Bronchial epithelial cell (primary cell): Measurements from ENCODE around the gene CTAGE1. TPM values are rescaled to one million over a fixed set of nuclear protein-coding genes. Genes with fewer than 3 reads are reported as not detected.
"Not testable (repeated sequence)": the region's sequence is repeated elsewhere in the genome, so short reads cannot be mapped to it uniquely, and the experiment has no call there.

ENCODE experiments used
- DNase-seq: peaks from one replicate; pipeline ENCODE4 v3.0.0-alpha.2; 2010; ENCODE audit warnings: low read depth
- FAIRE-seq: peaks from 2 replicates; lab custom pipeline; 2011; peaks lifted over from hg19 to GRCh38; lab: Jason Lieb, UNC
- H3K27me3 ChIP-seq: 2 replicates; pipeline ENCODE4 v1.5.1; 2011; ENCODE audit warnings: low read length; ENCODE audit not compliant: control insufficient read depth, insufficient read depth
- H3K36me3 ChIP-seq: 2 replicates; pipeline ENCODE4 v1.5.1; 2011; ENCODE audit warnings: low read length; ENCODE audit not compliant: control insufficient read depth, insufficient read depth
- H3K4me3 ChIP-seq: 2 replicates; pipeline ENCODE4 v1.5.1; 2011; ENCODE audit warnings: mild to moderate bottlenecking, low read depth, low read length, control low read depth
- CTCF ChIP-seq: IDR thresholded peaks from 2 replicates; pipeline ENCODE4 v1.5.1; 2011; ENCODE audit warnings: mild to moderate bottlenecking, moderate library complexity, low read length, control low read depth, inconsistent platforms; ENCODE audit not compliant: insufficient read depth, severe bottlenecking
- total RNA-seq: library from RNA; depleted of rRNA; stranded (reverse); fragments of >200 nt; gene quantifications from 2 replicates; pipeline ENCODE4 v1.2.1, GENCODE V29; 2014

CTAGE1 gene
- total RNA-seq, 1 donor from 2014 or later, result not detected

DNA sequence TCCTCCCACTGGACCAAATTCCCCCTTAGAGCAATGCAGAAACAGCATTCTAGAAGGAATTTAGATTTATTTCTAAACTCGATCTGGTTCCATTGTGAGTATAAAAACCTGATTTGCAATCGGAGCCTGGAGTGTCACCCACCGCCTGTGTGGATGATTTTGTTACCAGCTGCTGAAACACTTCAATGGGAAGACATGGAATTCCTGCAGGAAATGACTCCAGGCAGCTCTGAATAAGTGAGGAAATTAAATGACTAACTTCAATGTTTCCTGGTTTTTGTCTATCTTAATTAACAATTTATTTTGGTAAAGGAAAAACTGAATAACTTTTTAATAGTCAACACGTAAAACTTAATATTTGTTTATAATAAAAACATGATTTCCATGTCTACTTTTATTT, 19.3 kb downstream of the CTAGE1 start:
- TF ChIP-seq CTCF, result no peak
- DNase-seq (peak; percentile 22), FAIRE-seq (no peak)
- Histone ChIP-seq H3K4me3 (no peak overlapping the region), H3K27me3 (no peaks in the 10 kb centered on the region), H3K36me3 (no peaks in the 10 kb centered on the region)

DNA sequence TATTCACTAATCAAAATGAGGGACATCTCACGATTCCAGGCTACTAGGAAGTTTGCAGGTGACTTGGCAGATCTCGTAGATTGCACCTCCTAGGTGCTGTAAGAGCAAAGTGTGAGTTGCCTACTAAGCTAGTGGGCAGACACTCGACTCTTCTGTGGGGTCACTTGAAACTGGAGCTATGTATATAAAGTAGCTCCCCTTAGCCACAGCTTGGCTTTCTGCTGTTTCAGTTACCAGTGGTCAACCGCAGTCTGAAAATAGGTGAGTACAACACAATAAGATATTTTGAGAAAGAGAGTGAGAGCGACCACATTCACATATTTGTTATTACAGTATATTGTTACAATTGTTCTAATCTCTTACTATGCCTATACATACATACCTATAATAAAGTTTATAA, 23.3 kb downstream of the CTAGE1 start:
- no peak for FAIRE-seq
- no peaks in the 10 kb centered on the region for H3K27me3 ChIP-seq

DNA sequence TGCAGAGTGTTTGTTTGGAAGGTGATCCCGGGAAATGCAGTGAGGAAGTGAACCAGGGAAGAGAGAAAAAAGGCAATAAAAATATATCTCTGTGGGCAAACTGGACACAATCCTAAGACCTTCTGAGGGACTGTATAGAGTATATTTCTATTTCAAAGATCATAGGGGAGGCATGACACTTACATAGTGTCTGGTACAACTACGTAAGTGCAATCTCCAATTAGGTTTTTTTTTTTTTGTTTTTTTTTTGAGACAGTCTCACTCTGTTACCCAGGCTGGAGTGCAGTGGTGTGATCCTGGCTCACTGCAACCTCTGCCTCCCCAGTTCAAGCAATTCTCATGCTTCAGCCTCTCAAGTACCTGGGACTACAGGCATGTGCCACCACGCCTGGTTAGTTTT, 24.6 kb downstream of the CTAGE1 start:
- H3K27me3 ChIP-seq, FAIRE-seq, DNase-seq: not testable (repeated sequence)

More for the DNA sequence above, 23.3 kb downstream of the CTAGE1 start:
- Histone ChIP-seq H3K4me3 (no peak overlapping the region), H3K36me3 (no peaks in the 10 kb centered on the region)
- TF ChIP-seq CTCF, result no peak
- no peak for DNase-seq

DNA sequence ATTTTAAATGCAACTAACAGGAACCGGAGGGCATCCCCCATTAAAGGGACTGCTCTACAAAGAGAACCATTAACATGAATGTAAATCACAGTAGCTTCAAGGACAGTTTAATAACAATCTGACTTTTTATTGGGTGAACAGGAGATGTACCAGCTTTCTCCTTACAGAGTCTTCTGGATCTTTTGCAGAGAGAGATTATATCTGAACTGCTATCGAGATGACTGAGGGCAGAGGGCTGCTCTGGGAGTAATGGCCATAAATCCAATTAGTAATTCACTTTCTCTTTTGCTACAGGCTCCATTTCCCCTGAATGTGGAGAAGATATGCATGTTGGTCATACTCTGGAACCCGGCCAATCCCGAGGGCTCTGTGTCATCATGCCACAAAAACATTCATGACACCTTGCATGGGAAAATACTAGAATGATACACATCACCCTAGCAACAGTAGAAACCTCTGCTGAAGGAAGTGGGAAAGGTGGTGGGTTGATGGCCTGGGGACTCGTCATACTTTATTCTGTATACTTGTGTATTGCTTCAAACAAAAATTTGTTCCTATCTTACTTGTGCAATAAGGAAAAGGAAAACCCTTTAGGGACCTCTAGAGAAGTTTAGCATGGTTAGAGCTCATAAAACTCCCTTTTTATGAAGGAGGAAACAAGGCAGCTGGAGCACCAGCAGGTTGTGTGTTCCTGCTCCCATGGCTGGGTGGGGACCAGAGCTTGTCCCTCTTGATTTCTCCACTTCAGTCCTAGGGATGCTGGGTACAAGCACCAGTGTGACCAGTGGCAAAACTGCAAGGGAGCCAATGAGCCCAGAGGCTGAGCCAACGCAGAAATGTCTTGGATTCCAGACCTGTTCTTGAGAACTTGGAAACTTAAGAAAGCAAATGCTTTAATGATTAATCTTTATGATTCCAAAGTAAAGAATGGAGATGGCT, 26.0 kb downstream of the CTAGE1 start:
- DNase-seq (peak; percentile 99), FAIRE-seq (no peak)
- TF ChIP-seq CTCF, result no peak
- H3K4me3 ChIP-seq, result no peak overlapping the region
- no peaks in the 10 kb centered on the region for H3K36me3 ChIP-seq
- no peaks in the 10 kb centered on the region for H3K27me3 ChIP-seq

More for the DNA sequence above, 24.6 kb downstream of the CTAGE1 start:
- not testable (repeated sequence) for H3K36me3 ChIP-seq, H3K4me3 ChIP-seq

DNA sequence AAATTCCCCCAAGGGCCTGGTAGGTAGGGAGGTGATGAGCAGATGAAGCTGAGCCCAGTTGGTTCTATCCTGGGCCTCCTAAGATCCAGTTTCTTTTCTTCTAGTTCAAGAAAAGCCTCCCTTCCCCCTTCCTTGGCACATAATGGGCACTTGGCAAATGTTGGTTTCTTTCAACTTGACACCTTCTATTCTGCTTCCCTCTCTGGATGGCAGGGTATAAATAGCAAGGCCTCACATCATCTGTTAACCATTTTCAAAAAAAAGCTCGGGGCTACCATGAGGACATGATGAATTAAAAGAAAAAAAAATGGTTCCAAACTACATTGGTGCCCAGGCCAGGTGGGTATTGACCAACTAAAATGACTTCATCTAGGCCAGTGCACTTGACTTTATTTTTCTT, 29.9 kb downstream of the CTAGE1 start:
- DNase-seq (no peak), FAIRE-seq (no peak)
- no peak for TF ChIP-seq CTCF
- H3K36me3 ChIP-seq, result no peaks in the 10 kb centered on the region
- H3K27me3 ChIP-seq, result no peaks in the 10 kb centered on the region
- no peak overlapping the region for H3K4me3 ChIP-seq

DNA sequence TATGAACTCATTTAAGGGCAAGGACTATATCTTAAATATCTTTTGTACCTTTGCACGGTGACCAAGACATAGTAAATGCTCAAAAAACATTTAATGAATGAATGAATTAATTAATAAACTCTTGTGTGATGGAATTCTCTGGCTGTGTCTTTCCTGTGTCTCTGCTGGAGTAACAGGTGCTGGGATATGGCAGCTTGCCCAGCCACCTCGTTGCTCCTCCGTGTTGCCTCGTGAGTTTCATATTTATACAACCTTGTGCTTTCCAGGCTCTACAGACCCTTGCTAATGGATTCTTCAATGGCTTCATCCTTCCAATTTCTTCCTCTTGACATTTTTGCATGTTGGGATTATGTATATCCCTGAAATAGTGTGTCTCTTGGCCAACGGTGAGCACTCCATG, 30.4 kb downstream of the CTAGE1 start:
- Histone ChIP-seq H3K27me3 (no peaks in the 10 kb centered on the region), H3K36me3 (no peaks in the 10 kb centered on the region), H3K4me3 (no peak overlapping the region)
- no peak for TF ChIP-seq CTCF
- DNase-seq, result no peak
- no peak for FAIRE-seq
